NCI-H1694 (cell line): ENCODE measurements around the gene MARCHF9.
A peak's percentile ranks its signal among the peaks of the same experiment; 100 is the strongest.
"Not testable (repeated sequence)": the region's sequence is repeated elsewhere in the genome, so short reads cannot be mapped to it uniquely, and the experiment has no call there.

ENCODE experiments used
- DNase-seq: peaks from one replicate; lab custom pipeline; 2025; lab: John Stamatoyannopoulos, UW

The MARCHF9 gene

GRCh38 chr12:57754411-57755193 lies at the start of gene MARCHF9:
MARCHF9 (plus strand) TSS chr12:57755103; CDS start chr12:57755529, 426 bp downstream.
- DNase-seq, result no peak

- DNase-seq, result no peak
Observed at GRCh38 chr12:57707250-57707649, 47.7 kb upstream of the MARCHF9 start.

- DNase-seq, result no peak
Observed at GRCh38 chr12:57708296-57708695, 46.6 kb upstream of the MARCHF9 start.

DNA sequence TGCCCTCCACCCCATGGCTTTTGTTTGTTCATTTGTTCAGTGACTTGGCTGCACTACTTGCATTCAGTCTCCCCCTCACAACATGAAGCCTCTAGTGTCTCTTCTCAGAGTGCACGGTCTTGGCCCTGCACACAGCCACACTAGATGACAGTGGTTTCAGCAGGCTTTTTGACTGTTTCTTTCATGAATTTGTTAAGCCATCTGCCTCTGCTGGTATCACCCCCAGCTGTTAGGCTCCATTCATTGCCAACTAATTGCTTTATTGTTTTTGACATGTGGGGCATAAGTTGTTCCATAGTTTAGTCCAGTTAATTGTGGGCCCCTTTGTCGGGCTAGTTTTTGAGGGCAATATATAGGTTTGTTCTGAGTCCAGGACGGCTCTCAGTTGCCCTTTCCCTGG lies 42.2 kb upstream of the MARCHF9 start:
- peak; percentile 53 for DNase-seq

- DNase-seq, result no peak
Observed at GRCh38 chr12:57713209-57713608, 41.7 kb upstream of the MARCHF9 start.

- not testable (repeated sequence) for DNase-seq
Observed at GRCh38 chr12:57715036-57715748, 39.7 kb upstream of the MARCHF9 start.

DNA sequence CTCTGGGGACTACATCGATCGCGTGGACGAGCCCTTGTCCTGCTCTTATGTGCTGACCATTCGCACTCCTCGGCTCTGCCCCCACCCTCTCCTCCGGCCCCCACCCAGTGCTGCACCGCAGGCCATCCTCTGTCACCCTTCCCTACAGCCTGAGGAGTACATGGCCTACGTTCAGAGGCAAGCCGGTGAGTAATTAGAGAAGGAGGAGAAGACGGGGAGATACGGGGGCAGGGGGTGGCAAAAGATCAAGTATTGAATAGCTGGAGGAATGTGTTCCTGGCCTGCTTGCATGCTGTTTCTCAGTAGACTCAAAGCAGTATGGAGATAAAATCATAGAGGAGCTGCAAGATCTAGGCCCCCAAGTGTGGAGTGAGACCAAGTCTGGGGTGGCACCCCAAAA lies 39.1 kb upstream of the MARCHF9 start:
- no peak for DNase-seq

- DNase-seq, result no peak
Observed at GRCh38 chr12:57716305-57716704, 38.6 kb upstream of the MARCHF9 start.

DNA sequence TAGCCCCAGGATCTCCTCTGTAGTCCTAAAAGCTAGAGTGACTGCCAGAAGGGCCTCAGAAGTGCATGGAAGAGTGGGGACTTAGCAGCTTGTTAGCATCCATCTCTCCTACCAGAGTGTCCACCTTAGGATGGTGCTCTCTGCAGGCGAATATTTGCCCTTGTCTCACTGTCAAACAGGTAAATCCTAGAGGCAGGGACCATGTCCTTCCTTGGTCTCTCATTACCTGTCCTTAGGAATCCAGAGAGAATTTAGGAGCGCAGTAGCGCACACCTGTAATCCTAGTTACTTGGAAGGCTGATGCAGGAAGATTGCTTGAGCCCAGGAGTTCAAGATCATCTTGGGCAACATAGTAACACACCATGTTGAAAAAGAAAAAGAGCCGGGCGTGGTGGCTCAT lies 37.8 kb upstream of the MARCHF9 start:
- no peak for DNase-seq

DNA sequence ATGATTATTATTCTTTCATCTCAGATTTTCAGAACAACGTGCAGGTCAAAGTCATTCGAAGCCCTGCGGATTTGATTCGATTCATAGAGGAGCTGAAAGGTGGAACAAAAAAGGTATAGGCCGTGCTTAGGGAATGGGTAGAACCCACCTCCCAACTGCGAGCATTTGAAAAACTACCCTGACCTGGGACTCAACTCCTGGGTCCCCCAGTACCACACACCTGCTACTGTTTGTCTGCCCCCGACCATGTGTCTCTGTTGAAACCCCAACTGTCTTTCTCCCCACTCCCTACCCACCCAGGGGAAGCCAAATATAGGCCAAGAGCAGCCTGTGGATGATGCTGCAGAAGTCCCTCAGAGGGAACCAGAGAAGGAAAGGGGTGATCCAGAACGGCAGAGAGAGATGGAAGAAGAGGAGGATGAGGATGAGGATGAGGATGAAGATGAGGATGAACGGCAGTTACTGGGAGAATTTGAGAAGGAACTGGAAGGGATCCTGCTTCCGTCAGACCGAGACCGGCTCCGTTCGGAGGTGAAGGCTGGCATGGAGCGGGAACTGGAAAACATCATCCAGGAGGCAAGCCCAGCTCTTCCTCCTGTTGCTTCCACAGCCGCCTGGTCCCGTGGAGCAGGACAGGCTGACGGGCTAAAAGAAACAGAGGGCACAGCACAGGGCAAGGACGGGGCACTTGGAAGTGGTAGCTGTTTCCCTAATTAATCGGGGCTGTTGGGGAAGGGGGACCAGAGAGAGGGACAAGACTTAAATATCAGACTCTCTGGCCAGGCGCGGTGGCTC lies 36.9 kb upstream of the MARCHF9 start:
- no peak for DNase-seq

GRCh38 chr12:57718641-57719528 lies 36.0 kb upstream of the MARCHF9 start:
- no peak for DNase-seq

DNA sequence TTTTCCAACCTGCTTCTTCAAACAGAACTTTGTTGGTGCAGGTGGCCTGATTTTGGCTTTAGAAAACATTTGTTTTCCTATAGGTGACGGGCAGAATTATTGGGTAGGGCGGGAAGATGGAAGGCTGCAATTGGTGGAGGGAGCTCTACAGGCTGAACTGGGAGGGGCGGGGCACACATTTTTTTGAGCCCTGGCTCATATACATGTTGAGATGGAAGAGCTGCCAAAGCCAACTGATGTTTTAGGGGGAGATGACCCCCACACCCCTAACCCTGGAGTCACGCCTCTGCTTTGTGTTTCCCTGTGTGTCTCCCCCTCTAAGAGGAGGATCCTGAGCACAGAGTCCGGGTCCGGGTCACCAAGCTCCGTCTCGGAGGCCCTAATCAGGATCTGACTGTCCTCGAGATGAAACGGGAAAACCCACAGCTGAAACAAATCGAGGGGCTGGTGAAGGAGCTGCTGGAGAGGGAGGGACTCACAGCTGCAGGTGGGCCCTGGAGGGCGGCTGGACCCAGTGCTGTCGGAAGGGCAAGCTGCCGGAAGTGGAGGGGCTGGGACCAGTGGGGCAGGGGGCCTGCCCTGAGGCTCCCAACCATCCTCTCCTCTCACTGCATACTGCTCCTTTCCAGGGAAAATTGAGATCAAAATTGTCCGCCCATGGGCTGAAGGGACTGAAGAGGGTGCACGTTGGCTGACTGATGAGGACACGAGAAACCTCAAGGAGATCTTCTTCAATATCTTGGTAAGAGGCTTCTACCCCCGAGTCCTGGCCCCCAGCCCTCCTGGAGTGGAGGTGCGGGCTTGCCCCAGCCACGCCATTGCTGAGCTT lies 34.9 kb upstream of the MARCHF9 start:
- DNase-seq, result no peak

DNA sequence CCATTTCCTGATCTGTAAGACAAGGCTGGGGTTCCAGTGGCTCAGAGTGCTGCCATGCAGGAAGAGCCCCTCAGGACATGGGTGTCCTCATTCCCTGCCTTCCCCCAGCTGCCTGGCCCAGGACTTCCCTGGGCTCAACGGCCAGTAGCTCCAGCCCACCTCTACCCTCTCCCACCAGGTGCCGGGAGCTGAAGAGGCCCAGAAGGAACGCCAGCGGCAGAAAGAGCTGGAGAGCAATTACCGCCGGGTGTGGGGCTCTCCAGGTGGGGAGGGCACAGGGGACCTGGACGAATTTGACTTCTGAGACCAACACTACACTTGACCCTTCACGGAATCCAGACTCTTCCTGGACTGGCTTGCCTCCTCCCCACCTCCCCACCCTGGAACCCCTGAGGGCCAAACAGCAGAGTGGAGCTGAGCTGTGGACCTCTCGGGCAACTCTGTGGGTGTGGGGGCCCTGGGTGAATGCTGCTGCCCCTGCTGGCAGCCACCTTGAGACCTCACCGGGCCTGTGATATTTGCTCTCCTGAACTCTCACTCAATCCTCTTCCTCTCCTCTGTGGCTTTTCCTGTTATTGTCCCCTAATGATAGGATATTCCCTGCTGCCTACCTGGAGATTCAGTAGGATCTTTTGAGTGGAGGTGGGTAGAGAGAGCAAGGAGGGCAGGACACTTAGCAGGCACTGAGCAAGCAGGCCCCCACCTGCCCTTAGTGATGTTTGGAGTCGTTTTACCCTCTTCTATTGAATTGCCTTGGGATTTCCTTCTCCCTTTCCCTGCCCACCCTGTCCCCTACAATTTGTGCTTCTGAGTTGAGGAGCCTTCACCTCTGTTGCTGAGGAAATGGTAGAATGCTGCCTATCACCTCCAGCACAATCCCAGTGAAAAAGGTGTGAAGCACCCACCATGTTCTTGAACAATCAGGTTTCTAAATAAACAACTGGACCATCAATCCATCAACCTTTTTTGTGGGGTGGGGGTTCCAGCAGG lies 34.0 kb upstream of the MARCHF9 start:
- no peak for DNase-seq

- not testable (repeated sequence) for DNase-seq
Observed at GRCh38 chr12:57721846-57722608, 32.9 kb upstream of the MARCHF9 start.

DNA sequence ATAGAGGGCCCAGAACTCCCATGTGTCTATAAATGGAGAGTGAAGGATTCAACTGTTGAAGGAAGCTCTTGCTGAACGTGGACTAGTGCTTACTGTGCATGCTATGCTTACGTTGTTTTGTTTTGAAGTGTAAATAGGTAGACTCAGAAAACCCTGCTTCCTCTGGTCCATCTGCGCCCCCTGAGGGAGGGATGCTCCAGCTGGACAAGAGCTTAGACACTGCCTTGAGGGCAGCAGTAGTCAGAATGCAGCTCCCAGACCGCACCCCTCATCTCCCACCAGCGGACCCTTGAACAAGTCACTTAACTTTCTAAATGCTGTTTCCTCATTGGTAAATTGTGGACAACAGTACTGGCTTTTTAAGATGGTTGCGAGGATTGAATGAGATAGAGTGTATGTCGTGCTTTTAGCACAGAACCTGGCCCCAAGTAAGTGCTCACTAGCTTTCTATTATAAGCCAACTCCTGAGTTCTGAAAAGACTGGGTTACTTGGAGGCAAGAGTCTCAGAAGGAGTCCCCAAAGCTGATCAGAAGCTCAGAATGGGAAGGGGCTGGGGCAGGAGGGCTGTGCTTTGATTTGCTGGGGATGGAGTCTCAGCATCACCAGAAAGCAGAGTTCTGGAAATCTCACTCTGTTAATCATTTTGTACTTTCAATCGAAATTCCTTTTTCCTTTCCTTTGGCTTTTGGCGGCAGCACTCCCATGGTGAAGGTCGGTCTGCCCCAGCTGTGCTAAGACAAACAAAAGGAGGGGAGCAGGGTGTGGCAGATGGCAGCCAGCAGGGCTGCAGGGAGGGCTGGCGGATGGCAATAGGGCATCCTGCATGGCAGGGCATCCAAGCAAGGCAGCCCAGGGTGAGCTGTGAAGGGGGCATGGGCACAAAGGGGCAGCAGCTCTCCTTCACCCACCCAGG lies 31.9 kb upstream of the MARCHF9 start:
- peak; percentile 30 for DNase-seq

GRCh38 chr12:57723630-57723962 lies 31.3 kb upstream of the MARCHF9 start:
- DNase-seq, result no peak

DNA sequence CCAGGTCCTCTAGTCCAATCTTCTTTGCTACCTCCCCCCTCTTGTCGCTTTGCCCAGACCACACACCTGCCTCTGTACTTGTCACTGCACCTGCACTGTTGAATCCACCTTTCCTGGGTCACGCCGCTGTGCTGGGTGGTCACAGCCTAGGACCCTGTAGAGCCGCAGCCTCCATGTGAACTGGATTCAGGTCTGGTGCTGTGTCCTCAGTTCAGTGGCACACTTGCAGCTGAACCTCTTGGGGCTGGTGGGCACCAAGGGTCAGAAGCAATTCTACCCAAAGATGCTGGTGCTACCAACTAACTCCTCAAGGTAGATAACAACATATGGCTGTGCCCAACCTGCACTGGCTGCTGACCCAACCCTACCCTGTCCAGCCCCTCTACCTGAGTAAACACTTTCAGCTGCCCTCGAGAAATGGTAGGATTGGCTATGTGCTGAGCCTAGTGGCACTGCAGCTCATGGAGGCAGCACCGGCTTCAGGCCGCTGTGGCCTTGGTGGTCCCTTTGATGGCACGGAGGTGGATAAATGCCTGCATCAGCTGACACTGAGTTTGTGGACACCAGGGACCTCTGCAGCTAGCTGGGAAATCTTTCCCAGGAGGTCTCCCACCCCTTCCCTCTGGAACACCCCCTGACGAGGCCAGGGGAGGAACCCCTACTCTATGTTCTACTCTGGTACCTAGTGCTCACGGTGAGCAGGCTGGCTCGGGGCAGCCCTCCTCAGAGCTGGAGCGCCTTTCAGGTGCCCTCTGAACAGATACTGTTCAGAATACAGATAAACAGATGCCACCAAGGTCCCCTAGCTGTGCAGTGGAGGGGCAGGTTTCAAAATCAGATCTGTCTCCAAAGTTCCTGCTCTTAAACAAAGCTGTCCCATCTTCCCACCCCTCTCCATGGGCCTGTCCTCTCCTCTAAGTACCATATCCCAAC lies 30.6 kb upstream of the MARCHF9 start:
- DNase-seq, result no peak
